Astrocyte of the cerebellum (primary cell): Measurements from ENCODE around the gene SUCLG1.
"Not testable (repeated sequence)": the region's sequence is repeated elsewhere in the genome, so short reads cannot be mapped to it uniquely, and the experiment has no call there.

Experiments used
- DNase-seq: peaks from one replicate; pipeline ENCODE4 v3.0.0-alpha.2; 2011; ENCODE audit warnings: low read depth
- H3K4me3 ChIP-seq: 2 replicates; pipeline ENCODE4 v1.5.1; 2011; ENCODE audit warnings: mild to moderate bottlenecking, low read depth, low read length, moderate library complexity
- CTCF ChIP-seq: IDR thresholded peaks from 2 replicates; pipeline ENCODE4 v1.5.1; 2012; ENCODE audit warnings: low read length, low read depth, moderate library complexity, mild to moderate bottlenecking; ENCODE audit errors: missing control alignments
- in situ Hi-C: cut with HindIII; loops from 2 replicates; pipeline ENCODE4 v1.10.0; 2017; ENCODE audit warnings: low sequenced_read_pairs

Gene SUCLG1

GRCh38 chr2:84483320-84483719, 24.2 kb upstream of the SUCLG1 start:
- no peak for TF ChIP-seq CTCF
- H3K4me3 ChIP-seq: no peak overlapping the region
- no peak for DNase-seq
- in situ Hi-C loops: no loop called here

GRCh38 chr2:84482603-84483002, 23.5 kb upstream of the SUCLG1 start:
- no peak for DNase-seq
- H3K4me3 ChIP-seq: no peak overlapping the region
- in situ Hi-C loops: no loop called here
- TF ChIP-seq CTCF: no peak

GRCh38 chr2:84481702-84482101, 22.6 kb upstream of the SUCLG1 start:
- DNase-seq: no peak
- in situ Hi-C loops: no loop called here

GRCh38 chr2:84478867-84479266, 19.8 kb upstream of the SUCLG1 start:
- no peak for TF ChIP-seq CTCF
- in situ Hi-C loops: no loop called here
- DNase-seq: no peak
- no peak overlapping the region for H3K4me3 ChIP-seq

More at GRCh38 chr2:84481702-84482101, 22.6 kb upstream of the SUCLG1 start:
- no peak for TF ChIP-seq CTCF
- no peak overlapping the region for H3K4me3 ChIP-seq

GRCh38 chr2:84477886-84478285, 18.8 kb upstream of the SUCLG1 start:
- in situ Hi-C loops: no loop called here

GRCh38 chr2:84474176-84474575, 15.1 kb upstream of the SUCLG1 start:
- no peak for TF ChIP-seq CTCF
- no peak for DNase-seq
- no peak overlapping the region for H3K4me3 ChIP-seq
- in situ Hi-C loops: no loop called here

More at GRCh38 chr2:84477886-84478285, 18.8 kb upstream of the SUCLG1 start:
- H3K4me3 ChIP-seq: no peak overlapping the region
- no peak for DNase-seq
- TF ChIP-seq CTCF: no peak

GRCh38 chr2:84472856-84473565, 13.9 kb upstream of the SUCLG1 start:
- no peak for DNase-seq
- no peak for TF ChIP-seq CTCF
- in situ Hi-C loops: no loop called here
- H3K4me3 ChIP-seq: no peak overlapping the region

- DNase-seq, H3K4me3 ChIP-seq, in situ Hi-C loops: not testable (repeated sequence)
Observed at GRCh38 chr2:84472423-84472822, 13.3 kb upstream of the SUCLG1 start.
